ENCODE data around the gene ABCB1.
"Not testable (repeated sequence)": the region's sequence is repeated elsewhere in the genome, so short reads cannot be mapped to it uniquely, and the experiment has no call there.

GRCh38 chr7:87469204-87469603 lies 131.5 kb downstream of the ABCB1 start:
- not testable (repeated sequence) for TF ChIP-seq POLR2A (IDR thresholded peaks at IDR 0.05; ENCODE audit: low read length); GATA1 (IDR thresholded peaks at IDR 0.05; ENCODE audit: low read depth, low read length)

Measured in erythroblast (primary cell).